Forelimb muscle (tissue), 1 donor: Measurements from ENCODE around the gene ATP5MC3. TPM values are rescaled to one million over a fixed set of nuclear protein-coding genes. Genes with fewer than 3 reads are reported as not detected.

Experiments used
- polyA plus RNA-seq: library from polyadenylated mRNA; unstranded; fragments of 120-200 nt; gene quantifications from one replicate; pipeline ENCODE4 v1.2.1, GENCODE V29; 2013; ENCODE audit not compliant: insufficient read length

The ATP5MC3 gene
- polyA plus RNA-seq, 1 donor = 251 TPM

Other genes with a start within 250 kb of the ATP5MC3 start
- 12.1 TPM for gene CHN1, start 176.3 kb downstream of the ATP5MC3 start, polyA plus RNA-seq
- 34.8 TPM for gene ATF2, start 13.5 kb downstream of the ATP5MC3 start, polyA plus RNA-seq